GM12892 (cell line): ENCODE data around the gene MAP2K3.

Experiments
- POLR2A ChIP-seq: IDR thresholded peaks from 2 replicates; pipeline ENCODE4 v1.6.1; 2011; ENCODE audit warnings: low read depth, low read length, control low read depth
- POLR2AphosphoS5 ChIP-seq: IDR thresholded peaks from 2 replicates; pipeline ENCODE4 v1.6.1; 2011; ENCODE audit warnings: low read depth, low read length, control low read depth
- TAF1 ChIP-seq: IDR thresholded peaks from 2 replicates; pipeline ENCODE4 v1.6.1; 2011; ENCODE audit warnings: low read depth, mild to moderate bottlenecking, control low read depth, low read length, borderline replicate concordance

DNA sequence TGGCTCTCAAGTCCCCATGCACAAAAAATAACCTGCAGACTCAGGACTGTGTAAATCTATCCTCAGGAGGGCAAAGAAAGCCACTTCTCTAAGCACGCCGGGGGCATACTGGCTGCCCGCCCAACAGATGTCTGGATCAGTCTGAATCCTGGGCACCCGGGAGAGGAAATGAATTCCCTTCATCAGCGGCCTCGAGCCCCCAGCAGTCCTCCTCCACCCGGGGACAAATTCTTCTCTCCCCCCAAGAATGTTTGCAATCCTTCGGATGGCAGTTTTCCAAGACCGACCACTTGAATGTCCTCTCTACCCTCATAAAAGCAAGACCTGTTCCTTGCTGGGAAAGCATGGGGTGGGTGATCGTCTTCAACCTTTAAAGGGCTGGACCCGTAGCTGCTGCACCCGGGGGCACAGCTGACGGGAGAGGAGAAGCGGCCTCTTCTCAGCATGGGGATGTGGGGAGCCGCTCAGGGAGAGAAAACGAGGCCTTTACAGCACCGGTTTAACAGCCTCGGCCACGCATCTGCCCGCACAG lies 9.4 kb upstream of the MAP2K3 start:
- TF ChIP-seq POLR2A (no peak), POLR2AphosphoS5 (no peak), TAF1 (no peak)
